Astrocyte (in vitro differentiated cells and primary cell): Measurements from ENCODE around the gene DNAAF5. TPM values are rescaled to one million over a fixed set of nuclear protein-coding genes. Genes with fewer than 3 reads are reported as not detected.
A peak's percentile ranks its signal among the peaks of the same experiment; 100 is the strongest.

ENCODE experiments used
- DNase-seq: peaks from one replicate; pipeline ENCODE4 v3.0.0-alpha.2; 2010; ENCODE audit warnings: low read depth
- FAIRE-seq: peaks from 2 replicates; lab custom pipeline; 2011; peaks lifted over from hg19 to GRCh38; lab: Jason Lieb, UNC
- H2AFZ ChIP-seq: 2 replicates; pipeline ENCODE4 v1.6.0; 2012; ENCODE audit warnings: low read depth, low read length, inconsistent platforms
- H3K27ac ChIP-seq: 2 replicates; pipeline ENCODE4 v1.5.1; 2011; ENCODE audit warnings: low read depth, low read length, inconsistent platforms
- H3K27me3 ChIP-seq: 2 replicates; pipeline ENCODE4 v1.6.0; 2011; ENCODE audit warnings: low read length, inconsistent platforms; ENCODE audit not compliant: insufficient read depth
- H3K36me3 ChIP-seq: 2 replicates; pipeline ENCODE4 v1.5.1; 2011; ENCODE audit warnings: low read length, inconsistent platforms; ENCODE audit not compliant: insufficient read depth
- H3K4me1 ChIP-seq: 2 replicates; pipeline ENCODE4 v1.5.1; 2011; ENCODE audit warnings: low read length, inconsistent platforms; ENCODE audit not compliant: insufficient read depth
- H3K4me2 ChIP-seq: 2 replicates; pipeline ENCODE4 v1.6.0; 2012; ENCODE audit warnings: low read length, inconsistent platforms
- H3K4me3 ChIP-seq: 2 replicates; pipeline ENCODE4 v1.5.1; 2011; ENCODE audit warnings: low read depth, mild to moderate bottlenecking, low read length, inconsistent platforms; ENCODE audit not compliant: insufficient read depth
- H3K79me2 ChIP-seq: 2 replicates; pipeline ENCODE4 v1.6.0; 2012; ENCODE audit warnings: mild to moderate bottlenecking, low read length, inconsistent platforms; ENCODE audit not compliant: insufficient read depth
- H3K9ac ChIP-seq: 2 replicates; pipeline ENCODE4 v1.6.0; 2012; ENCODE audit warnings: mild to moderate bottlenecking, low read length, inconsistent platforms
- H3K9me3 ChIP-seq: 2 replicates; pipeline ENCODE4 v1.5.1; 2012; ENCODE audit warnings: low read depth, mild to moderate bottlenecking, low read length, inconsistent platforms; ENCODE audit not compliant: insufficient read depth
- H4K20me1 ChIP-seq: 2 replicates; pipeline ENCODE4 v1.6.0; 2012; ENCODE audit warnings: low read length, inconsistent platforms; ENCODE audit not compliant: insufficient read depth
- H3K27ac Mint-ChIP-seq: one replicate; pipeline ENCODE4 v1.8.0; 2021; ENCODE audit warnings: mild to moderate bottlenecking, mixed read lengths; ENCODE audit not compliant: unreplicated experiment
- H3K27me3 Mint-ChIP-seq: one replicate; pipeline ENCODE4 v1.8.0; 2021; ENCODE audit warnings: low read depth, mixed read lengths; ENCODE audit not compliant: unreplicated experiment
- H3K36me3 Mint-ChIP-seq: one replicate; pipeline ENCODE4 v1.8.0; 2021; ENCODE audit warnings: low read depth, mixed read lengths; ENCODE audit not compliant: unreplicated experiment
- H3K4me1 Mint-ChIP-seq: one replicate; pipeline ENCODE4 v1.8.0; 2021; ENCODE audit warnings: low read depth, mixed read lengths; ENCODE audit not compliant: unreplicated experiment
- H3K4me3 Mint-ChIP-seq: one replicate; pipeline ENCODE4 v1.8.0; 2021; ENCODE audit warnings: mild to moderate bottlenecking, moderate library complexity, mixed read lengths; ENCODE audit not compliant: unreplicated experiment
- H3K9me3 Mint-ChIP-seq: one replicate; pipeline ENCODE4 v1.8.0; 2021; ENCODE audit warnings: mild to moderate bottlenecking, mixed read lengths; ENCODE audit not compliant: unreplicated experiment
- EZH2 ChIP-seq: IDR thresholded peaks from 2 replicates; pipeline ENCODE4 v1.6.1; 2012; ENCODE audit warnings: mild to moderate bottlenecking, low read length, inconsistent platforms; ENCODE audit not compliant: insufficient read depth
- total RNA-seq: library from RNA; stranded (reverse); gene quantifications from 2 replicates; pipeline ENCODE4 v1.2.1, GENCODE V29; 2021
- TF ChIP-seq, protein P1 (sequence below): IDR thresholded peaks from 2 replicates; pipeline ENCODE4 v1.5.1; 2011; ENCODE audit warnings: low read depth, mild to moderate bottlenecking, inconsistent platforms, low read length, moderate library complexity; ENCODE audit not compliant: insufficient read depth

DNAAF5 gene
- total RNA-seq, 1 donor from 2014 or later = 24.5 TPM

- Histone ChIP-seq H3K4me3 (no peak overlapping the region), H3K27ac (no peak overlapping the region), H3K36me3 (peaks cover 8% of the 10 kb centered on the region), H3K79me2 (no peaks in the 10 kb centered on the region), H3K9me3 (no peaks in the 10 kb centered on the region), H3K4me1 (peaks cover 31% of the 10 kb centered on the region), H3K27me3 (no peaks in the 10 kb centered on the region), H4K20me1 (peaks cover 8% of the 10 kb centered on the region), H2AFZ (no peak overlapping the region), H3K9ac (no peak overlapping the region), H3K4me2 (no peak overlapping the region)
- TF ChIP-seq, protein P1, sequence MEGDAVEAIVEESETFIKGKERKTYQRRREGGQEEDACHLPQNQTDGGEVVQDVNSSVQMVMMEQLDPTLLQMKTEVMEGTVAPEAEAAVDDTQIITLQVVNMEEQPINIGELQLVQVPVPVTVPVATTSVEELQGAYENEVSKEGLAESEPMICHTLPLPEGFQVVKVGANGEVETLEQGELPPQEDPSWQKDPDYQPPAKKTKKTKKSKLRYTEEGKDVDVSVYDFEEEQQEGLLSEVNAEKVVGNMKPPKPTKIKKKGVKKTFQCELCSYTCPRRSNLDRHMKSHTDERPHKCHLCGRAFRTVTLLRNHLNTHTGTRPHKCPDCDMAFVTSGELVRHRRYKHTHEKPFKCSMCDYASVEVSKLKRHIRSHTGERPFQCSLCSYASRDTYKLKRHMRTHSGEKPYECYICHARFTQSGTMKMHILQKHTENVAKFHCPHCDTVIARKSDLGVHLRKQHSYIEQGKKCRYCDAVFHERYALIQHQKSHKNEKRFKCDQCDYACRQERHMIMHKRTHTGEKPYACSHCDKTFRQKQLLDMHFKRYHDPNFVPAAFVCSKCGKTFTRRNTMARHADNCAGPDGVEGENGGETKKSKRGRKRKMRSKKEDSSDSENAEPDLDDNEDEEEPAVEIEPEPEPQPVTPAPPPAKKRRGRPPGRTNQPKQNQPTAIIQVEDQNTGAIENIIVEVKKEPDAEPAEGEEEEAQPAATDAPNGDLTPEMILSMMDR = peak; percentile 63
- no peak for TF ChIP-seq EZH2
- FAIRE-seq (no peak), DNase-seq (no peak)
- peaks cover 4% of the 10 kb centered on the region for H3K36me3 Mint-ChIP-seq
- no peaks in the 10 kb centered on the region for H3K4me1 Mint-ChIP-seq
- no peak overlapping the region for H3K27ac Mint-ChIP-seq
- no peaks in the 10 kb centered on the region for H3K27me3 Mint-ChIP-seq
- H3K4me3 Mint-ChIP-seq = no peak overlapping the region
- no peaks in the 10 kb centered on the region for H3K9me3 Mint-ChIP-seq
Observed at GRCh38 chr7:774161-775109, 47.9 kb downstream of the DNAAF5 start.

GRCh38 chr7:776381-776780 is 49.9 kb downstream of the DNAAF5 start:
- Histone ChIP-seq H3K36me3 (peaks cover 14% of the 10 kb centered on the region), H4K20me1 (peaks cover 8% of the 10 kb centered on the region), H3K9me3 (no peaks in the 10 kb centered on the region), H3K27me3 (no peaks in the 10 kb centered on the region), H3K4me3 (no peak overlapping the region), H3K79me2 (no peaks in the 10 kb centered on the region), H3K4me1 (peaks cover 31% of the 10 kb centered on the region), H3K4me2 (no peak overlapping the region), H3K9ac (peak overlapping the region; percentile 54), H2AFZ (no peak overlapping the region), H3K27ac (no peak overlapping the region)
- Mint-ChIP-seq H3K36me3 (peaks cover 4% of the 10 kb centered on the region), H3K27ac (no peak overlapping the region), H3K4me1 (no peaks in the 10 kb centered on the region), H3K27me3 (no peaks in the 10 kb centered on the region), H3K4me3 (no peak overlapping the region), H3K9me3 (no peaks in the 10 kb centered on the region)
- TF ChIP-seq, protein P1 = no peak
- TF ChIP-seq EZH2 = no peak
- FAIRE-seq = no peak
- no peak for DNase-seq
